HEK293 (cell line): ENCODE measurements around the gene HOMER1.

ENCODE experiments used
- GLIS2 ChIP-seq: fragments of 450-650 bp; formaldehyde crosslinking; IDR thresholded peaks from 2 replicates; pipeline ENCODE4 v1.5.1; 2016; ENCODE audit warnings: missing biosample characterization, missing genetic modification characterization
- KLF9 ChIP-seq: fragments of 450-650 bp; formaldehyde crosslinking; IDR thresholded peaks from 2 replicates; pipeline ENCODE4 v1.5.1; 2016; ENCODE audit warnings: missing biosample characterization, missing genetic modification characterization, low read depth
- TCF7L2 ChIP-seq: IDR thresholded peaks from 2 replicates; pipeline ENCODE4 v1.6.1; 2011; ENCODE audit warnings: low read depth, mild to moderate bottlenecking, inconsistent platforms, low read length, moderate library complexity, borderline replicate concordance
- ZFP69B ChIP-seq: fragments of 450-650 bp; formaldehyde crosslinking; IDR thresholded peaks from 2 replicates; pipeline ENCODE4 v1.5.1; 2016; ENCODE audit warnings: missing biosample characterization, missing genetic modification characterization
- ZNF274 ChIP-seq, 2 experiments: fragments of 200-500 bp in 1 of 2; fragments of 450-650 bp in 1 of 2; sonication (Bioruptor generic) in 1 of 2; formaldehyde crosslinking in 1 of 2; IDR thresholded peaks; 2 replicates each; pipeline versions ENCODE4 v1.5.1 to v1.6.1; 2014 to 2016; ENCODE audit warnings: borderline replicate concordance in 1 of 2, inconsistent platforms in 1 of 2, low read length in 1 of 2, missing biosample characterization in 1 of 2, missing genetic modification characterization in 1 of 2
- TF ChIP-seq, protein P1 (sequence below): fragments of 450-650 bp; formaldehyde crosslinking; IDR thresholded peaks from 2 replicates; pipeline ENCODE4 v1.5.1; 2016; ENCODE audit warnings: missing biosample characterization, missing genetic modification characterization
- TF ChIP-seq, protein P2 (sequence below): fragments of 450-650 bp; formaldehyde crosslinking; IDR thresholded peaks from 2 replicates; pipeline ENCODE4 v1.5.1; 2017; ENCODE audit warnings: missing biosample characterization, missing genetic modification characterization
- TF ChIP-seq, protein P3 (sequence below): fragments of 450-650 bp; formaldehyde crosslinking; IDR thresholded peaks from 2 replicates; pipeline ENCODE4 v1.5.1; 2016; ENCODE audit warnings: missing biosample characterization, missing genetic modification characterization
- TF ChIP-seq, protein P4 (sequence below): IDR thresholded peaks from 2 replicates; pipeline ENCODE4 v1.6.1; 2011; ENCODE audit warnings: mild to moderate bottlenecking, low read depth, low read length, borderline replicate concordance

DNA sequence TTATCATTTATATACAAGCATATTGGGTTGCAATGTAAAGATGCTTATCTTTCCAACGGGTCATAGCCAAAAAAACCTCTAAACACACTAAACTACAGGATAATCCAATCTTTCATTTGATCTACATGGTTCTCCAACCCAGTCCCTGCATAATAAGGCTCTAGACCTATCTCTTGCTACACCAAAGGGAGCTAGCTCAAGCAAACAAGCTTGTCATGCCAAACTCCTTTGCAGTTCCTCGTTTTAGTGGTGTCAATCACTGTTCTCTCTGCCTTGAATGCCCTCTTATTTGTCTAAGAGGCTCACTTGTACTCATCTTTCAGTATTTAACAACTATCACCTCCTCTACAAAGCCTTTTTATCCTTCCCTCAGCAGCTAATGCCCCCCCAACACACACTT lies 5.6 kb downstream of the HOMER1 start:
- TF ChIP-seq, protein P1, sequence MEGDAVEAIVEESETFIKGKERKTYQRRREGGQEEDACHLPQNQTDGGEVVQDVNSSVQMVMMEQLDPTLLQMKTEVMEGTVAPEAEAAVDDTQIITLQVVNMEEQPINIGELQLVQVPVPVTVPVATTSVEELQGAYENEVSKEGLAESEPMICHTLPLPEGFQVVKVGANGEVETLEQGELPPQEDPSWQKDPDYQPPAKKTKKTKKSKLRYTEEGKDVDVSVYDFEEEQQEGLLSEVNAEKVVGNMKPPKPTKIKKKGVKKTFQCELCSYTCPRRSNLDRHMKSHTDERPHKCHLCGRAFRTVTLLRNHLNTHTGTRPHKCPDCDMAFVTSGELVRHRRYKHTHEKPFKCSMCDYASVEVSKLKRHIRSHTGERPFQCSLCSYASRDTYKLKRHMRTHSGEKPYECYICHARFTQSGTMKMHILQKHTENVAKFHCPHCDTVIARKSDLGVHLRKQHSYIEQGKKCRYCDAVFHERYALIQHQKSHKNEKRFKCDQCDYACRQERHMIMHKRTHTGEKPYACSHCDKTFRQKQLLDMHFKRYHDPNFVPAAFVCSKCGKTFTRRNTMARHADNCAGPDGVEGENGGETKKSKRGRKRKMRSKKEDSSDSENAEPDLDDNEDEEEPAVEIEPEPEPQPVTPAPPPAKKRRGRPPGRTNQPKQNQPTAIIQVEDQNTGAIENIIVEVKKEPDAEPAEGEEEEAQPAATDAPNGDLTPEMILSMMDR (tag by site-specific recombination) = no peak
- TF ChIP-seq, protein P2, sequence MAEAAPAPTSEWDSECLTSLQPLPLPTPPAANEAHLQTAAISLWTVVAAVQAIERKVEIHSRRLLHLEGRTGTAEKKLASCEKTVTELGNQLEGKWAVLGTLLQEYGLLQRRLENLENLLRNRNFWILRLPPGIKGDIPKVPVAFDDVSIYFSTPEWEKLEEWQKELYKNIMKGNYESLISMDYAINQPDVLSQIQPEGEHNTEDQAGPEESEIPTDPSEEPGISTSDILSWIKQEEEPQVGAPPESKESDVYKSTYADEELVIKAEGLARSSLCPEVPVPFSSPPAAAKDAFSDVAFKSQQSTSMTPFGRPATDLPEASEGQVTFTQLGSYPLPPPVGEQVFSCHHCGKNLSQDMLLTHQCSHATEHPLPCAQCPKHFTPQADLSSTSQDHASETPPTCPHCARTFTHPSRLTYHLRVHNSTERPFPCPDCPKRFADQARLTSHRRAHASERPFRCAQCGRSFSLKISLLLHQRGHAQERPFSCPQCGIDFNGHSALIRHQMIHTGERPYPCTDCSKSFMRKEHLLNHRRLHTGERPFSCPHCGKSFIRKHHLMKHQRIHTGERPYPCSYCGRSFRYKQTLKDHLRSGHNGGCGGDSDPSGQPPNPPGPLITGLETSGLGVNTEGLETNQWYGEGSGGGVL (tag by site-specific recombination) = no peak
- no peak for TF ChIP-seq TCF7L2
- TF ChIP-seq, protein P3, sequence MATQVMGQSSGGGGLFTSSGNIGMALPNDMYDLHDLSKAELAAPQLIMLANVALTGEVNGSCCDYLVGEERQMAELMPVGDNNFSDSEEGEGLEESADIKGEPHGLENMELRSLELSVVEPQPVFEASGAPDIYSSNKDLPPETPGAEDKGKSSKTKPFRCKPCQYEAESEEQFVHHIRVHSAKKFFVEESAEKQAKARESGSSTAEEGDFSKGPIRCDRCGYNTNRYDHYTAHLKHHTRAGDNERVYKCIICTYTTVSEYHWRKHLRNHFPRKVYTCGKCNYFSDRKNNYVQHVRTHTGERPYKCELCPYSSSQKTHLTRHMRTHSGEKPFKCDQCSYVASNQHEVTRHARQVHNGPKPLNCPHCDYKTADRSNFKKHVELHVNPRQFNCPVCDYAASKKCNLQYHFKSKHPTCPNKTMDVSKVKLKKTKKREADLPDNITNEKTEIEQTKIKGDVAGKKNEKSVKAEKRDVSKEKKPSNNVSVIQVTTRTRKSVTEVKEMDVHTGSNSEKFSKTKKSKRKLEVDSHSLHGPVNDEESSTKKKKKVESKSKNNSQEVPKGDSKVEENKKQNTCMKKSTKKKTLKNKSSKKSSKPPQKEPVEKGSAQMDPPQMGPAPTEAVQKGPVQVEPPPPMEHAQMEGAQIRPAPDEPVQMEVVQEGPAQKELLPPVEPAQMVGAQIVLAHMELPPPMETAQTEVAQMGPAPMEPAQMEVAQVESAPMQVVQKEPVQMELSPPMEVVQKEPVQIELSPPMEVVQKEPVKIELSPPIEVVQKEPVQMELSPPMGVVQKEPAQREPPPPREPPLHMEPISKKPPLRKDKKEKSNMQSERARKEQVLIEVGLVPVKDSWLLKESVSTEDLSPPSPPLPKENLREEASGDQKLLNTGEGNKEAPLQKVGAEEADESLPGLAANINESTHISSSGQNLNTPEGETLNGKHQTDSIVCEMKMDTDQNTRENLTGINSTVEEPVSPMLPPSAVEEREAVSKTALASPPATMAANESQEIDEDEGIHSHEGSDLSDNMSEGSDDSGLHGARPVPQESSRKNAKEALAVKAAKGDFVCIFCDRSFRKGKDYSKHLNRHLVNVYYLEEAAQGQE (tag by site-specific recombination) = no peak
- TF ChIP-seq ZNF274 (IDR thresholded peaks at IDR 0.05; ENCODE audit: low read length) = no peak
- no peak for TF ChIP-seq ZNF274 (tag by site-specific recombination; IDR thresholded peaks at IDR 0.05; ENCODE audit: borderline replicate concordance)
- no peak for TF ChIP-seq GLIS2 (tag by site-specific recombination)
- TF ChIP-seq ZFP69B (tag by site-specific recombination) = no peak
- TF ChIP-seq, protein P4, sequence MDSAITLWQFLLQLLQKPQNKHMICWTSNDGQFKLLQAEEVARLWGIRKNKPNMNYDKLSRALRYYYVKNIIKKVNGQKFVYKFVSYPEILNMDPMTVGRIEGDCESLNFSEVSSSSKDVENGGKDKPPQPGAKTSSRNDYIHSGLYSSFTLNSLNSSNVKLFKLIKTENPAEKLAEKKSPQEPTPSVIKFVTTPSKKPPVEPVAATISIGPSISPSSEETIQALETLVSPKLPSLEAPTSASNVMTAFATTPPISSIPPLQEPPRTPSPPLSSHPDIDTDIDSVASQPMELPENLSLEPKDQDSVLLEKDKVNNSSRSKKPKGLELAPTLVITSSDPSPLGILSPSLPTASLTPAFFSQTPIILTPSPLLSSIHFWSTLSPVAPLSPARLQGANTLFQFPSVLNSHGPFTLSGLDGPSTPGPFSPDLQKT = no peak
- no peak for TF ChIP-seq KLF9 (tag by site-specific recombination)
